HG03565 (cell line): ENCODE data around the gene OBP2A.
"Not testable (repeated sequence)": the region's sequence is repeated elsewhere in the genome, so short reads cannot be mapped to it uniquely, and the experiment has no call there.

Experiments
- ATAC-seq: cut with Tn5 transposase; IDR thresholded peaks from one replicate; pipeline ENCODE4 v1.9.1; 2021; ENCODE audit warnings: mild to moderate bottlenecking, moderate library complexity; ENCODE audit not compliant: unreplicated experiment

OBP2A gene

GRCh38 chr9:135526089-135526729, 19.7 kb upstream of the OBP2A start:
- no peak for ATAC-seq

- ATAC-seq = no peak
Observed at GRCh38 chr9:135526730-135527571, 19.0 kb upstream of the OBP2A start.

GRCh38 chr9:135528842-135529435, 17.0 kb upstream of the OBP2A start:
- not testable (repeated sequence) for ATAC-seq

- no peak for ATAC-seq
Observed at GRCh38 chr9:135530146-135530545, 15.8 kb upstream of the OBP2A start.

GRCh38 chr9:135531096-135531495, 14.8 kb upstream of the OBP2A start:
- no peak for ATAC-seq

- no peak for ATAC-seq
Observed at GRCh38 chr9:135533113-135533512, 12.8 kb upstream of the OBP2A start.

GRCh38 chr9:135533674-135534073, 12.3 kb upstream of the OBP2A start:
- ATAC-seq = no peak

GRCh38 chr9:135534192-135534711, 11.7 kb upstream of the OBP2A start:
- not testable (repeated sequence) for ATAC-seq

- ATAC-seq = not testable (repeated sequence)
Observed at GRCh38 chr9:135534826-135535225, 11.1 kb upstream of the OBP2A start.

- ATAC-seq = not testable (repeated sequence)
Observed at GRCh38 chr9:135535631-135536030, 10.3 kb upstream of the OBP2A start.

- no peak for ATAC-seq
Observed at GRCh38 chr9:135536216-135536615, 9.7 kb upstream of the OBP2A start.

- ATAC-seq = not testable (repeated sequence)
Observed at GRCh38 chr9:135543262-135543894, 2.5 kb upstream of the OBP2A start.

GRCh38 chr9:135544981-135545635, 818 bp upstream of the OBP2A start:
- no peak for ATAC-seq

- ATAC-seq = not testable (repeated sequence)
Observed at GRCh38 chr9:135546792-135547617, 1.1 kb downstream of the OBP2A start.

- ATAC-seq = no peak
Observed at GRCh38 chr9:135547756-135548736, 2.1 kb downstream of the OBP2A start.

GRCh38 chr9:135549478-135550343, 3.8 kb downstream of the OBP2A start:
- not testable (repeated sequence) for ATAC-seq

- ATAC-seq = no peak
Observed at GRCh38 chr9:135550344-135550918, 4.5 kb downstream of the OBP2A start.
